Heart left ventricle (tissue), 13 donors: ENCODE measurements around the gene EYS.

Source experiments
- POLR2A ChIP-seq, 2 donors: fragments of 450-650 bp; IDR thresholded peaks; one replicate each; pipeline ENCODE4 v1.6.1; 2017; ENCODE audit warnings: antibody characterized with exemption in 2 of 2, mild to moderate bottlenecking in 2 of 2, moderate library complexity in 2 of 2
- TF ChIP-seq, protein P1 (sequence below), 12 donors: fragments of 200-600 bp; sonication (generic) in 4 of 12; IDR thresholded peaks; one replicate each; pipeline versions ENCODE4 v1.5.0 to v1.8.0; 2018 to 2022; ENCODE audit warnings: antibody characterized with exemption in 12 of 12, mild to moderate bottlenecking in 5 of 12
- donor health status: ischemic (EF 13 %, LVEDD 7.1; RV severe dilation, severe dysfunction).
- donor health status: DM: no; HTN: yes; CAD: no.
- donor health status: DM: no; HTN: no; CAD: no.
- donor health status: ischemic (EF 25% LVEDD 6.9; RV normal size, moderate dysfunction).
- donor health status: ischemic (EF 25% LVEDD 5.7; RV mildly dilated, moderate dysfunction).
- donor health status: ischemic (EF 35%, LVEDD 5.7; RV mildly dilated, moderate dysfunction).
- donor health status: nonischemic (EF 11% LVEDD 7.7; RV severe dilation, severe dysfunction).
- donor health status: DM: yes; HTN: yes; CAD: no.
- donor health status: PGD.
- donor health status: ischemic (EF 29% LVEDD 5.4; RV normal size, mild dysfunction).
- donor health status: nonischemic (EF 23%, LVEDD 6.1; RV moderate dilation, normal function).

DNA sequence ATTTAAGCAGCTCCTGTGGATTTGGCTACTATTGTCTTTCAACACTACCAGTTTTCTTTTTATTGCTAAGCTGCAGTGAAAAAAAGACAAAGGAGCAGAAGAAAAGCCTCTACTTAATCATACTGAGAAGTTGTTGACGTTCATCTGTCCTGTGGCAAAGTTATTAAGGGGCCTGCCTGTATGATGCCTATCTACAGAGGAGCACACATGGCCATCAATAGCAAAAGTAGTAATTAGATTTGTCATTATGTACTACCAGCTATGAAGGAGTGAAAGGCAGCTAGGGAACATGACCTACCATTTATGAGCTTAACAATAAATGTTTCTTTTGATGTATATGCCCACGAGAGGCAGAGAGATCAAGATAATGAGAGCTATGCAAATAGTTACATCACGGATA, 1450.5 kb downstream of the EYS start:
- TF ChIP-seq, protein P1, sequence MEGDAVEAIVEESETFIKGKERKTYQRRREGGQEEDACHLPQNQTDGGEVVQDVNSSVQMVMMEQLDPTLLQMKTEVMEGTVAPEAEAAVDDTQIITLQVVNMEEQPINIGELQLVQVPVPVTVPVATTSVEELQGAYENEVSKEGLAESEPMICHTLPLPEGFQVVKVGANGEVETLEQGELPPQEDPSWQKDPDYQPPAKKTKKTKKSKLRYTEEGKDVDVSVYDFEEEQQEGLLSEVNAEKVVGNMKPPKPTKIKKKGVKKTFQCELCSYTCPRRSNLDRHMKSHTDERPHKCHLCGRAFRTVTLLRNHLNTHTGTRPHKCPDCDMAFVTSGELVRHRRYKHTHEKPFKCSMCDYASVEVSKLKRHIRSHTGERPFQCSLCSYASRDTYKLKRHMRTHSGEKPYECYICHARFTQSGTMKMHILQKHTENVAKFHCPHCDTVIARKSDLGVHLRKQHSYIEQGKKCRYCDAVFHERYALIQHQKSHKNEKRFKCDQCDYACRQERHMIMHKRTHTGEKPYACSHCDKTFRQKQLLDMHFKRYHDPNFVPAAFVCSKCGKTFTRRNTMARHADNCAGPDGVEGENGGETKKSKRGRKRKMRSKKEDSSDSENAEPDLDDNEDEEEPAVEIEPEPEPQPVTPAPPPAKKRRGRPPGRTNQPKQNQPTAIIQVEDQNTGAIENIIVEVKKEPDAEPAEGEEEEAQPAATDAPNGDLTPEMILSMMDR (IDR thresholded peaks at IDR 0.05), result no peak
- no peak for TF ChIP-seq POLR2A (IDR thresholded peaks at IDR 0.05)
